ENCODE results near the gene PAPPA.

PAPPA gene

DNA sequence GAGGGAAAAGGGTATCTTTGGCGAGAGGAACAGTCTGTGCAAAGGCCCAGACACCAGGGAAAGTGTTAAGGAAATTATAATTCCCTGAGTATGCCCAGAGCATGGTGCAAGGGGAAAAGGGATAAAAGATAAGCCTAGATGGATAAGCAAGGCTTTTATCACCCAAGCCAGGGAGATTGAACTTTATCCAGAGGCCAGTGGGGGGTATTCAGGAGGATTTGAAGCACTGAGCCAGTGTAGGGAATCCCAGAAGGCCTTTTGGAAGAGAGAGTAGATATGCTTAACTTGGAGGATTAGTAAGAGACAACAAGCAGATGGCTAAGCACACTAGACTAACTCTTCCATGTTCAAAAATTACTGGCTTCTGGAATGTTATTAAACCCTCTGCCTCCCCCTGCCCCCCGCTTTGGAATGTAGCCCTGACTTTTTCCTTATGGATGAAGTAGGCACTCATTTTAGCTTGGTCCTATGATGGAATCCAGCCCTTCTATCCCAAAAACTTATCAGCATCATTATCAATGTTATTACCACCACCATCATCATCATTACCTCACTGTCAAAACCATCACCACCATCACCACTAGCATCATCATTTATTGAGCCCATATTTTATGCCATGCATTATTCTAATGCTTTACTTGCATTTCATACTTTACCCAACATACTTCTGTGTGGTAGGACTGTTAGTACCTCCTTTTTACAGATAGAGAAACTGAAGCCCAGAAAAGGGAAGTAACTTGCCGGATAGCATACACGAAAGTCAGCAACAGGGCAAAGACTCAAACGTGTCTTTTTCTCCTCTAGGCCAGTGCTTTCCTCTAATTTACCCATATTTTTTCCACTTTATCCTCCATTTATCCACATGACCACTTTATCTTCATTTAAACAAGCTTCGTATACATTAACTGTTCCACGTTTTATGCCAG is 237.0 kb downstream of the PAPPA start:
- no peak for DNase-seq

DNA sequence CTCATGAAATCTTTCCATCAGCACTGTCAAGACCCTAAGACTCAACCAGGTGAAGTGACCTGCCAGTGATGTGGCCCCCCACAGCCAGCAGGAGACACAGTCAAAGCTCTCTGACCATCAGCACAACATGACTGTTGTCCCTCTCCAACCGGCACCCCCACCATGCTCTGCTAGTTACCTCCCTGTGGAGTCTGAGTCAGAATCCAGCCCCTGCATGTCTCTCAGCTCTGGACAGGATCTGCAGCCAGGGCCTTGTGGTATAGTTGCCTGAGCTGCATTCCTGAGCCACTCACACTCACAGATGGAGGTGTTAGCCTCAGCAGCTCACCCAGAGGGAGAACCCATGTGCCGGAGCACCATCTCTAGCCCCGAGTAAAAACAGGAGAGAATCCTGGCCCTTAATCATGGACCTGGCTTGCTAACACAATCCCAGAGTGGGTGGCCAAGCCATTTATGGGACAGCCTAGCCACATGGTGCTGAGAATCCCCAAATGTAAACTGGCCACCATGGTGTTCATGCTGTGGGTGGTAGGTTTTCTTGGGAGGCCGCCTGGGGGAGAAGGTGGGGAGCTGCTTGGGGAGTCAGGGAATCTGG is 237.8 kb downstream of the PAPPA start:
- no peak for DNase-seq

GRCh38 chr9:116393198-116393597 is 239.6 kb downstream of the PAPPA start:
- DNase-seq, result no peak

DNA sequence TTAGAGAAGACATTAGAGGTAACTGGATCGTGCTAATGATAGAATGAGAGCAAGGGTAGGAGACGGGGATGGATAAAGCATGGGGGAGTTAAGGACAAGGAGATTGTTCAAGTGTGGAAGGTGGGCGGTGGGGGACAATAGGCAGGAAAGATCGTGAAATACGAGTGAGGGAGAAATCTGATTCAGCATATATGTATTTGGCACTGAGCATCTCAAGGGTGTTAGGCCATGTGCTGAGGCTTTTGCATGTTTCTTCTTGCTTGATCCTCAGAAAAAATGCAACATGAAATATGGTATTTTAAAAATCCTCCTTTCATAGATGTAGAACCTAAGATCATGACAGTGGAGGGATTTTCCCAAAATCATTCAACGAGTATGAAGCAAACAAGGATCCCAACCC is 240.5 kb downstream of the PAPPA start:
- DNase-seq, result no peak

GRCh38 chr9:116394894-116395698 is 241.5 kb downstream of the PAPPA start:
- DNase-seq, result no peak

DNA sequence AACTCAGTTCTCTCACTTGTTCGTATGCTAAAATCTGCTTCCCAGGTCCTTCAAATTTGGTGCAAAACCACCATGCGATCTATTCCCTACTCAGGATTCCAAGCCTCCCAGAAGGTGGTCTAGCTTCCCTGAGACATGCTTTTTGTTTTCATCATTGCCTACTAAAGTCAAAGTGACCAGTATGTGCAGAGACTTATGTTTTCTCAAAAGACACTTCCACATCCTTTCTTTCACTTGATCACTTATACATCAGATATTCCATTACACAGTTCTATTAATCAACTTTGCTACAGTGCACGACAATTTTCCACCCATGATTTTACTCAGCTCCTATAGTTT is 242.1 kb downstream of the PAPPA start:
- DNase-seq, result no peak

GRCh38 chr9:116403171-116403570 is 249.6 kb downstream of the PAPPA start:
- no peak for DNase-seq

GRCh38 chr9:116404228-116404627 is 250.6 kb downstream of the PAPPA start:
- DNase-seq, result no peak

DNA sequence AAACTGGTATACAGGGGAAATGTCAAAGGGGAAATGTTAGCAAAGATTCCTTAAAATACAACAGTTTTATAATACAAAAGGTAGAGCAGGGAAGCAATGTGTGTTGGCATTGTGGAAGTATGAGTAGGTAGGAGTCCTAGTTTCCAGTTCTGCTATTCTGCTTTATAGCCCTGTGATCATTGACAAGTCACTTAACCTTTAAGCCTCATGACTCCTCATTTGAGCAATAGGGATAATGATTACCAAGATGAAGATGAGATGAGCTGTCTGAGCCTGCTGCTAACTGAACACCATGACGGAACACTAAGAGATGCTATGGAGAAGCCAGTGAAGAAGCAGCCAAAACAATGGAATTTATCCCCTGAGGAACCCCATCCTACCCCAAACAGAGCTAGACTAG is 251.7 kb downstream of the PAPPA start:
- no peak for DNase-seq

DNA sequence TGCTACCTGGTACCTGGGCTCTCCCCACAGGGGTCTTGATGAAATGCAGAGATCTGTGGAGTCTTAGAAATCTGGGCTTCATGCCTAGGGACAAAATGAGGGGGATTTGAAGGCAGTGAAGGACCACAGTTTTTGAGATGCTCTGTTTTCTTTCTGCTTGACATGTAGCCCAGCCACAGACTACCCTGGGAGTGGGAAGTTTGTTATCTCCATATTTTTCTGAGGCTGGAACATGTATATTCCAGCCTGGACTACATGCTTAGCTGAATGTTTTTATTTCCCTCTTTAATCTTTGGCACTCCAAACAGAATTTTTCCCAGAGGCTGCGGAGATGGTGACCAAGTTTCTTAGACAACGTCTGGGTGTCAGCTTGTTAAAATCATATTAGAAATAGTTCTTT is 252.9 kb downstream of the PAPPA start:
- no peak for DNase-seq

GRCh38 chr9:116409129-116409528 is 255.5 kb downstream of the PAPPA start:
- no peak for DNase-seq

GRCh38 chr9:116409638-116410037 is 256.0 kb downstream of the PAPPA start:
- DNase-seq, result no peak

GRCh38 chr9:116411506-116411905 is 257.9 kb downstream of the PAPPA start:
- DNase-seq, result no peak

GRCh38 chr9:116414374-116414773 is 260.8 kb downstream of the PAPPA start:
- DNase-seq, result no peak

- DNase-seq, result no peak
These were observed 262.8 kb downstream of the PAPPA start for GRCh38 chr9:116416421-116416820.

DNA sequence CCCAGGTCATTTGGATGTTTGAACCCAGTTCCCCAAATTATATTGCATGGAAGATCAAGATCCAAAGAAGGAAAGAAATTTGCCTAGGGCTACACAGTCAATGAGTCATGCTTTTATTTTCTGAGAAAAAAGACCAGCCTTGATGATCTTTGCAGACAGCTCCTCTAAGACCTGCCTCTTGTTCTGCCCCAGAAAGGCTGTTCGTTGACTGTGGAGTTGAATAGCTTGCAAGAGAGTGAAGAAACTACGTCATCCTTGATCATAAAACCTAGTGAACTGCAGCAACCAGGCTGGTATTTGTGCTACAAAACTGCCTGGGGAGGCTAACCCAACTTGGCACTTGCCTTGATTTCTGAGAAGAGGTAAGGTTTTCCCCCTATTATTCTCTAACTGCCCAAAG is 263.9 kb downstream of the PAPPA start:
- no peak for DNase-seq

DNA sequence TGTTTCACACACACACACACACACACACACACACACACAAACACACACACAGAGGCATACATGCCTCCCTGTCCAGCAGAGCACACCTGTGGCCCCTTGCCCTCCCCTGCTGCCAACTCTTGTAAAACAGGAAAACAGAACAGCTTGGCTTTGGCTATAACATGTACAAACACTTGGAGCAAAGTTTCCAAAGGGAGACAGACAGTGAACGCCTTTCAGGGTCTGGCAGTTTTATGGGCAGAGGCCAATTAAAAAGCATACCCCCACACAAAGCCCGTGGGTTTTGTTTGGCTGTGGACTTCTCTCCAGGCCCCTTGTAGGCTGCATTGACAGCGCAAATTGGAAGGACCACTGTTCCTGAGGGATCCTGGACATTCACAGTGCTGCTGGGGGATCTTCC is 265.6 kb downstream of the PAPPA start:
- DNase-seq, result no peak

- DNase-seq, result no peak
These were observed 267.5 kb downstream of the PAPPA start for GRCh38 chr9:116420993-116421538.

- no peak for DNase-seq
These were observed 268.8 kb downstream of the PAPPA start for GRCh38 chr9:116422119-116422979.

DNA sequence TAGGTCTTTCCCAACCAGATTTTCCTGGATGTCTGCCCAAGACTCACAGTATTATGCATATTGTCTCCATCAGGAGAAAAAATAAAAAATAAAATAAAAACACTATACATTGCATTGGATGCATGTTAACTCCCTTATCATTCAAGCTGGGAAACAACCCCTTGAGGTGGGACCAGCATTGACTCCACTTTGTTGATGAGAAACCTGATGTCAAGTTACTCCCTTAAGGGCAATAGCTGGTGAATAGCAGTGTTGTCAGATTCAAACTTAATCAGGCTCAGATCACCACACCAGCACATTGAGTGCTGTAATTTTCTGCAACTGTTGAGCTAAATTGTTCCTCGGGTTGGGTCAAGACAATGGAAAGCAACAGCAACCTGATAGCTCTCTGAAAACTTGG is 269.6 kb downstream of the PAPPA start:
- no peak for DNase-seq

GRCh38 chr9:116425244-116425643 is 271.7 kb downstream of the PAPPA start:
- no peak for DNase-seq

DNA sequence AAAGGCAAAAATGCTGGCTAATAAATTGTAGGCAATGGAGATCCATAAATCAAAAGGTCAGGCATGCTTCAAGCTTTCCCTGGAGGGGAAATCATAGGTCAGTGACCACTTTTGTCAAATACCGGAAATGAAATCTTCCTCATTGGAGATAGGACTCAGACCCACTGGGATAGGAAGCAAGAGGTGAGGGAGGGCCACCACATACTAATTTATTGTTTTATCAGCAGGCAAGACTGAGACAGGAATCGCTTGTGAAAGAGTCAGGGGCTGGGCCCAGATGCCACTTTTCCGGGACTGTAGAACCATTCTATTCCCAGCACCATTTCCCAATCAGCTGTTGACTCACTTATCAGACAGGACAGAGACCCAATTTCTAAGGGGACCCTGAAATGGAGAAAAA is 277.3 kb downstream of the PAPPA start:
- DNase-seq, result no peak

DNA sequence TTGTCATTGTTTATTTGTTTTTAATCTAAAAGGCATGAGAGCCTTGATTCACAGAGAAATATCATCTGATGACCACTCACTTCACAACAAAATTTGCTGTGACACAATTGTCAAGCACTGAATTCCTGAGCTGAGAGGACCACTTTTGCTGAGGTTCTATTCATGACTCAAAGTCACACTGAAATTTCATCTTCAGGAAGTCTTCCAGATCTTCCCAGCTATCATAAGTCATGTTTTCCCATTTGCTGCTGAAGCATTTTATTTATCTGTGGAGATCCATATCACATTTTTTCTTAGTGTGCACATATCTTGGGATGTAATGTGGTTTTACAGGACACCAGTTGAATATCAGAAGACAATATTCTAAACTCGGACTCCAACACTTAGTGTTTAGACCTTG is 278.5 kb downstream of the PAPPA start:
- DNase-seq, result no peak

Measured in NCI-H146 (cell line).